GM12873 (cell line): Measurements from ENCODE around the gene USP10.

ENCODE experiments used
- TF ChIP-seq, protein P1 (sequence below): IDR thresholded peaks from 2 replicates; pipeline ENCODE4 v1.5.1; 2012; ENCODE audit warnings: low read depth, mild to moderate bottlenecking, moderate library complexity, low read length, control low read depth; ENCODE audit not compliant: insufficient read depth; ENCODE audit errors: missing control alignments

USP10 gene

DNA sequence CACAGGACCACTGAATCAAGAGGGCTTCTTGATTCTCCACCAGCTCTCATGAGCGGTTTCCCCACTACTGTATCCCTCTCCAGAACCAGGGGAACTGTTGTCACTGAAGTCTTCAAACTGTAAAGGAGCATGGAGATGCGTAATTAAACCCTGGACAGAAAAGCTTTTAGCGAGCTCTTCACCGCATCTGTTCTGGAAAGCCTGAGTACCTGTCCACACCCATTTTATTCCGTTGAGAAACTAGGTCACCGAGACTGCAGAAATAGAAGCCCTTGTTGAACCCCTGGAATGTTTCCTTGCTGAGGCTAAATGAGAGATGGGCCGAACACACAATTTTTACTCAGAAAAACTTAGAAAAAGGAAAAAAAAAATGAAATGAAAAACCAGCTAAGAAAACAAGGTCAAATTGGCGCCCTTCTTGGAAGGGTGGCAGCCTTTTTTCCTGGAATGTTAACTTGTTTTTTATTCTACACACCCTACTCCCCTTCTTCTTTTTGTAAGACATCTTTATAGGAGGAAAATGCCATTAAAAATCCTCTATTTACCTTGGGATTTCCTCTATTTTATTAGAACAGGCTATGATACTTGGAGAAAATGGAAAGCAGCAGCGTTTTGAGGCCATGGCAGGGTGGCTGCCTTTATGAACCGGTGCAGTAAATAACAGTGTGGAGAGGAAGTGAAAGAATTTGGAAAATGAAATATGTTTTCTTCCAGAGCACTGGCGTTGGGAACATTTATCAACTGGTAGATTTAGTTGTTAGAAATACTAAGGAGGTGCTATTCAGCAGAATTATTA lies 67.4 kb downstream of the USP10 start:
- TF ChIP-seq, protein P1, sequence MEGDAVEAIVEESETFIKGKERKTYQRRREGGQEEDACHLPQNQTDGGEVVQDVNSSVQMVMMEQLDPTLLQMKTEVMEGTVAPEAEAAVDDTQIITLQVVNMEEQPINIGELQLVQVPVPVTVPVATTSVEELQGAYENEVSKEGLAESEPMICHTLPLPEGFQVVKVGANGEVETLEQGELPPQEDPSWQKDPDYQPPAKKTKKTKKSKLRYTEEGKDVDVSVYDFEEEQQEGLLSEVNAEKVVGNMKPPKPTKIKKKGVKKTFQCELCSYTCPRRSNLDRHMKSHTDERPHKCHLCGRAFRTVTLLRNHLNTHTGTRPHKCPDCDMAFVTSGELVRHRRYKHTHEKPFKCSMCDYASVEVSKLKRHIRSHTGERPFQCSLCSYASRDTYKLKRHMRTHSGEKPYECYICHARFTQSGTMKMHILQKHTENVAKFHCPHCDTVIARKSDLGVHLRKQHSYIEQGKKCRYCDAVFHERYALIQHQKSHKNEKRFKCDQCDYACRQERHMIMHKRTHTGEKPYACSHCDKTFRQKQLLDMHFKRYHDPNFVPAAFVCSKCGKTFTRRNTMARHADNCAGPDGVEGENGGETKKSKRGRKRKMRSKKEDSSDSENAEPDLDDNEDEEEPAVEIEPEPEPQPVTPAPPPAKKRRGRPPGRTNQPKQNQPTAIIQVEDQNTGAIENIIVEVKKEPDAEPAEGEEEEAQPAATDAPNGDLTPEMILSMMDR, result no peak

GRCh38 chr16:84768061-84768807 lies 68.4 kb downstream of the USP10 start:
- TF ChIP-seq, protein P1, result no peak

- TF ChIP-seq, protein P1, result no peak
These were observed 69.0 kb downstream of the USP10 start for GRCh38 chr16:84768808-84769197.

- TF ChIP-seq, protein P1, result no peak
These were observed 69.6 kb downstream of the USP10 start for GRCh38 chr16:84769416-84769815.

DNA sequence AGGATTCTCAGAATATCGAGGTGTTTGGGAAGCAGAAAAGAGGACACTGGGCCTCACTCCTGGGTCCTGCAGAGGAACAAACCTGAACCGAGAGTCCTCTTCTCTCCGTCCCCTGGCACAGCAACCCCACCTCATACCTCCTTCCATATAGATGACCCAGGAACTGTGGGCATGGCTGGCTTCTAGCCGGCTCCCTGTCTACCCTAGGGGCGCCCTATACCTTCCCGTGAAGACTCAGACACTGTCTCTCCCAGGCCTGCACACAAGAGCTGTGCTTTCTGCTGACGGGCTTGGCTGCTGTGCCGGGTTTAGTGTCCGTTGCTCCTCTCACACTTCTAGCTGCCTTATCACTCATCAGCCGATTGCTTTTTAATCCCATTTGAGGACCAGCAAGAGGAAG lies 73.5 kb downstream of the USP10 start:
- TF ChIP-seq, protein P1, result no peak

GRCh38 chr16:84774810-84775209 lies 75.0 kb downstream of the USP10 start:
- TF ChIP-seq, protein P1, result no peak

GRCh38 chr16:84775262-84775810 lies 75.5 kb downstream of the USP10 start:
- TF ChIP-seq, protein P1, result no peak
